Urothelium cell line (cell line): ENCODE results near the gene FLYWCH2.
A peak's percentile ranks its signal among the peaks of the same experiment; 100 is the strongest.
"Not testable (repeated sequence)": the region's sequence is repeated elsewhere in the genome, so short reads cannot be mapped to it uniquely, and the experiment has no call there.

Experiments
- DNase-seq: peaks from one replicate; pipeline ENCODE4 v3.0.0; 2011; ENCODE audit warnings: low spot score, mixed read lengths
- FAIRE-seq: peaks from 2 replicates; lab custom pipeline; 2011; peaks lifted over from hg19 to GRCh38; lab: Jason Lieb, UNC

Gene FLYWCH2

GRCh38 chr16:2879854-2880508 lies 3.0 kb upstream of the FLYWCH2 start:
- no peak for DNase-seq
- no peak for FAIRE-seq

GRCh38 chr16:2881783-2882649 lies 999 bp upstream of the FLYWCH2 start:
- no peak for FAIRE-seq
- peak; percentile 41 for DNase-seq

GRCh38 chr16:2883458-2883908 lies 468 bp downstream of the FLYWCH2 start:
- no peak for FAIRE-seq
- DNase-seq: no peak

- DNase-seq (no peak), FAIRE-seq (no peak)
Observed at GRCh38 chr16:2884041-2884451, 1.0 kb downstream of the FLYWCH2 start.

- FAIRE-seq (no peak), DNase-seq (no peak)
Observed at GRCh38 chr16:2894231-2894630, 11.2 kb downstream of the FLYWCH2 start.

GRCh38 chr16:2895813-2896212 lies 12.8 kb downstream of the FLYWCH2 start:
- DNase-seq (peak; percentile 20), FAIRE-seq (peak; percentile 97)

- no peak for FAIRE-seq
- DNase-seq: no peak
Observed at GRCh38 chr16:2896480-2897010, 13.5 kb downstream of the FLYWCH2 start.

- FAIRE-seq: no peak
- DNase-seq: no peak
Observed at GRCh38 chr16:2897110-2897509, 14.1 kb downstream of the FLYWCH2 start.

GRCh38 chr16:2898831-2899563 lies 16.0 kb downstream of the FLYWCH2 start:
- DNase-seq (no peak), FAIRE-seq (no peak)

GRCh38 chr16:2899564-2900072 lies 16.6 kb downstream of the FLYWCH2 start:
- no peak for DNase-seq
- no peak for FAIRE-seq

GRCh38 chr16:2900526-2901075 lies 17.6 kb downstream of the FLYWCH2 start:
- FAIRE-seq: no peak
- no peak for DNase-seq

- DNase-seq: no peak
- FAIRE-seq: no peak
Observed at GRCh38 chr16:2902337-2903130, 19.5 kb downstream of the FLYWCH2 start.

- peak; percentile 90 for DNase-seq
- peak; percentile 70 for FAIRE-seq
Observed at GRCh38 chr16:2904100-2904921, 21.3 kb downstream of the FLYWCH2 start.

- DNase-seq (no peak), FAIRE-seq (no peak)
Observed at GRCh38 chr16:2904922-2905240, 21.9 kb downstream of the FLYWCH2 start.

- FAIRE-seq: peak; percentile 97
- DNase-seq: peak; percentile 99
Observed at GRCh38 chr16:2905241-2905987, 22.4 kb downstream of the FLYWCH2 start.

GRCh38 chr16:2905988-2906387 lies 23.0 kb downstream of the FLYWCH2 start:
- FAIRE-seq (no peak), DNase-seq (no peak)

GRCh38 chr16:2907084-2907753 lies 24.2 kb downstream of the FLYWCH2 start:
- not testable (repeated sequence) for FAIRE-seq, DNase-seq

- no peak for FAIRE-seq
- DNase-seq: no peak
Observed at GRCh38 chr16:2910441-2910969, 27.5 kb downstream of the FLYWCH2 start.
